Body of pancreas (tissue), 4 donors: ENCODE results near the gene TP53INP2. TPM values are rescaled to one million over a fixed set of nuclear protein-coding genes. Genes with fewer than 3 reads are reported as not detected.

Experiments
- ATAC-seq: fragments of 150-250 bp; one replicate; pipeline ENCODE4 v1.9.1; 2016
- DNase-seq, 4 donors: peaks; one replicate each; pipeline ENCODE4 v3.0.0-alpha.2; 2019
- H3K27ac ChIP-seq, 4 donors: fragments of 200-600 bp; sonication (generic); 1 replicate in 3 of 4; 2 replicates in 1 of 4; pipeline versions ENCODE4 v1.5.1 to v1.6.1; 2016 to 2019; ENCODE audit warnings: mild to moderate bottlenecking in 1 of 4, mixed read lengths in 1 of 4, moderate library complexity in 1 of 4
- H3K27me3 ChIP-seq, 2 donors: fragments of 200-600 bp; sonication (generic); one replicate each; pipeline ENCODE4 v1.6.0; 2016; ENCODE audit warnings: mild to moderate bottlenecking in 1 of 2
- H3K36me3 ChIP-seq, 2 donors: fragments of 200-600 bp; sonication (generic); replicated peaks in 1 of 2; 2 replicates each; pipeline ENCODE4 v1.5.1; 2016; ENCODE audit warnings: low read depth in 2 of 2; ENCODE audit not compliant: insufficient read depth in 1 of 2
- H3K4me1 ChIP-seq: fragments of 200-600 bp; sonication (generic); one replicate; pipeline ENCODE4 v1.6.0; 2016
- H3K4me3 ChIP-seq, 2 donors: fragments of 200-600 bp; sonication (generic); 1 replicate in 1 of 2; 2 replicates in 1 of 2; pipeline ENCODE4 v1.5.1; 2016 to 2019
- H3K9me3 ChIP-seq, 3 donors: fragments of 200-600 bp; sonication (generic); 1 replicate in 2 of 3; 2 replicates in 1 of 3; pipeline ENCODE4 v1.5.1; 2016
- POLR2A ChIP-seq, 3 donors: fragments of 450-650 bp; IDR thresholded peaks; one replicate each; pipeline ENCODE4 v1.6.1; 2016; ENCODE audit warnings: antibody characterized with exemption in 3 of 3, mild to moderate bottlenecking in 2 of 3
- WGBS, 2 donors: methylation state at CpG; one replicate each; pipeline ENCODE4 v1.1.5; 2017; 5-methylcytosine and 5-hydroxymethylcytosine counted together
- intact Hi-C: fragments of 100-400 bp; cut with DNase I; formaldehyde crosslinking; loops from one replicate; pipeline ENCODE4 v1.15.1; 2023
- small RNA-seq: library from RNA; depleted of rRNA; stranded (forward); fragments of <200 nt; gene quantifications from one replicate; pipeline ENCODE3, GENCODE V24; 2016
- total RNA-seq, 2 donors: library from RNA; depleted of rRNA; stranded (reverse); fragments of >200 nt; gene quantifications; one replicate each; pipeline ENCODE4 v1.1.0, GENCODE V29; 2016
- TF ChIP-seq, protein P1 (sequence below), 7 experiments: fragments of 450-650 bp in 4 of 7; fragments of 200-600 bp in 3 of 7; sonication (generic) in 3 of 7; IDR thresholded peaks; one replicate each; pipeline ENCODE4 v1.5.1; 2016 to 2019; ENCODE audit warnings: antibody characterized with exemption in 7 of 7

The TP53INP2 gene
- total RNA-seq, 2 donors from 2014 or later, result 3.4 to 12.2 TPM

DNA sequence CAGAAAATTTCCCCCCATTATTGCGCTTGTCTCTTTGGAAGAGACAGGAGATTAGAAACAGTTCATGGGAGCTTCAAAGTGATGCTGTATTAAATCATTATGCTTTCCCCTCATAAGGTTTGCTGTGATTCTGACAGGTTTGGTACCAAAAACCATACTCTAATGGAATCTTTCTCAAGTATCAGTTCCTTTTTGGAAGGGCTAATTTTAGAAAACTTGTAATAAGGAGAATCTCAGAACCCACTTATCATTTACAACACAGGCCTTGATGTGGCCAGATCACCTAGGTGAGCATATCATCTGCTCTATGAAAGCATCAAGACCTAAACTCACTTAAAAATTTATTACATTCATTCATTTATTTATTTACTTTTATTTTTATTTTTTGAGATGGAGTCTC, 51.2 kb downstream of the TP53INP2 start:
- Histone ChIP-seq H3K4me1 (no peaks in the 10 kb centered on the region), H3K27ac (no peak overlapping the region), H3K36me3 (peaks cover 10 to 30% of the 10 kb centered on the region in 2 donors), H3K27me3 (no peaks in the 10 kb centered on the region), H3K4me3 (no peak overlapping the region), H3K9me3 (no peaks in the 10 kb centered on the region)
- TF ChIP-seq POLR2A (IDR thresholded peaks at IDR 0.05), result no peak
- TF ChIP-seq, protein P1, sequence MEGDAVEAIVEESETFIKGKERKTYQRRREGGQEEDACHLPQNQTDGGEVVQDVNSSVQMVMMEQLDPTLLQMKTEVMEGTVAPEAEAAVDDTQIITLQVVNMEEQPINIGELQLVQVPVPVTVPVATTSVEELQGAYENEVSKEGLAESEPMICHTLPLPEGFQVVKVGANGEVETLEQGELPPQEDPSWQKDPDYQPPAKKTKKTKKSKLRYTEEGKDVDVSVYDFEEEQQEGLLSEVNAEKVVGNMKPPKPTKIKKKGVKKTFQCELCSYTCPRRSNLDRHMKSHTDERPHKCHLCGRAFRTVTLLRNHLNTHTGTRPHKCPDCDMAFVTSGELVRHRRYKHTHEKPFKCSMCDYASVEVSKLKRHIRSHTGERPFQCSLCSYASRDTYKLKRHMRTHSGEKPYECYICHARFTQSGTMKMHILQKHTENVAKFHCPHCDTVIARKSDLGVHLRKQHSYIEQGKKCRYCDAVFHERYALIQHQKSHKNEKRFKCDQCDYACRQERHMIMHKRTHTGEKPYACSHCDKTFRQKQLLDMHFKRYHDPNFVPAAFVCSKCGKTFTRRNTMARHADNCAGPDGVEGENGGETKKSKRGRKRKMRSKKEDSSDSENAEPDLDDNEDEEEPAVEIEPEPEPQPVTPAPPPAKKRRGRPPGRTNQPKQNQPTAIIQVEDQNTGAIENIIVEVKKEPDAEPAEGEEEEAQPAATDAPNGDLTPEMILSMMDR (IDR thresholded peaks at IDR 0.05), result no peak
- WGBS, 2 donors, result 95 to 100% methylated on average over 1 of the region's 1 CpG
- DNase-seq, result no peak
- ATAC-seq, result no peak
- intact Hi-C loops, result no loop called here

DNA sequence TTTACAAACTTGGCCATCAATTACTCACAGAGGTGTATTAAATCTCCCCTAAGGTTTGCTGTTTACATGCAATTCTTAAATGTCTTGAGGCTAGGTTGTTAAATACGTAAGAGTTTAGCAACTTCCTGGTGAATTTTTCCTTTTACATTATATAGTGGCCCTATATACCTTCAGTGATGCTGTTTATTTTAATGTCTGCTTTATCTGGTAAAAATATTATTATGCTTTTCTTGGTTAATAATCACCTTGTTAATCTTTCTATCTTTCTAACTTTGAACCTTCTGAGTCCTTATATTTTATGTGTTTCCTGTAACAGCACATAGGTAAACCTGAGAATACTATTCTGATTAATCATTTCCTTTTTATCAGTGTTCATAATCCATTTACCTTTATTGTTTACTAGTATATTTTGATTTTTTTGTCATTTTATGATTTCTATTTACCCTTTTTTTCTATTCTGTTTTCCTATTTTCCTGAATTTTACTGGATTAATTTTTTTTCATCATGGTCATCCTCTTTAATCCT, 57.9 kb downstream of the TP53INP2 start:
- Histone ChIP-seq H3K4me3 (no peak overlapping the region), H3K9me3 (no peaks in the 10 kb centered on the region), H3K36me3 (peaks cover 14 to 17% of the 10 kb centered on the region in 2 donors), H3K27me3 (no peaks in the 10 kb centered on the region), H3K27ac (no peak overlapping the region), H3K4me1 (no peaks in the 10 kb centered on the region)
- ATAC-seq (no peak), DNase-seq (no peak)
- 0 to 45% methylated on average over 1 of the region's 1 CpG for WGBS, 2 donors
- TF ChIP-seq POLR2A (IDR thresholded peaks at IDR 0.05), result no peak
- TF ChIP-seq, protein P1 (IDR thresholded peaks at IDR 0.05), result no peak
- intact Hi-C loops, result no loop called here

Small RNA genes lying within 50 kb of the gene (small RNA-seq; reads per million reads assigned to genes)
- gene AL118520.1, result not detected

Other genes starting within 250 kb of the TP53INP2 start
- 10 to 100 TPM; 58.9 to 64.3 TPM for gene DYNLRB1, start 187.9 kb upstream of the TP53INP2 start, total RNA-seq
- gene MAP1LC3A, start 145.6 kb upstream of the TP53INP2 start, total RNA-seq, result 10 to 100 TPM; 22.4 to 37.6 TPM
- 10 to 100 TPM in 1 of 2 donors, 1 to 10 TPM in 1; 4.4 to 14.8 TPM for gene PIGU, start 27.3 kb upstream of the TP53INP2 start, total RNA-seq
- gene NCOA6, start 121.3 kb downstream of the TP53INP2 start, total RNA-seq, result 10 to 100 TPM; 13.5 to 54.1 TPM
- 10 to 100 TPM; 19.2 to 22.7 TPM for gene GGT7, start 168.5 kb downstream of the TP53INP2 start, total RNA-seq
- 10 to 100 TPM; 33.9 to 78.1 TPM for gene ACSS2, start 172.3 kb downstream of the TP53INP2 start, total RNA-seq